DMS79 (cell line): ENCODE measurements around the gene SLC23A2.
"Not testable (repeated sequence)": the region's sequence is repeated elsewhere in the genome, so short reads cannot be mapped to it uniquely, and the experiment has no call there.

Experiments
- DNase-seq: peaks from one replicate; lab custom pipeline; 2025; lab: John Stamatoyannopoulos, UW

SLC23A2 gene

DNA sequence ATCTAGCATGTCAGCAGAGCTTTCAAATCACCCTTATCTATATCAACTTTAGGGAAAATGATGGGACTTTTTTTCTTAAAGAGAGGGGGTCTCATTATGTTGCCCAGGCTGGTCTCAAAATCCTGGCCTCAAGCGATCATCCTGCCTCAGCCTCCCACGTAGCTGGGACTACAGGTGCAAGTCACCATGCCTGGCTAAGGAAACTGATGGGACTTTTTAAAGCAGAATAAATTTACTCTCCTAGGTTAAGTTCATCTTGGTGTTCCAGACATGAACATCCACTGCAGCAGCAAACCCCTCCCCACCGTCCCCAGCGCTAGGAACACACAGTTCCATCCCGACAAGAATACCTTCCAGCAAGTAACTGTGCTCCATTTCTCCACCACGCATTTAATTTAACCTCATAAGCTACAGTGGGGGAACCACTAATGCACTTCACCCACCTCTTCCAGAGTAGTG, 64.9 kb downstream of the SLC23A2 start:
- DNase-seq, result no peak

DNA sequence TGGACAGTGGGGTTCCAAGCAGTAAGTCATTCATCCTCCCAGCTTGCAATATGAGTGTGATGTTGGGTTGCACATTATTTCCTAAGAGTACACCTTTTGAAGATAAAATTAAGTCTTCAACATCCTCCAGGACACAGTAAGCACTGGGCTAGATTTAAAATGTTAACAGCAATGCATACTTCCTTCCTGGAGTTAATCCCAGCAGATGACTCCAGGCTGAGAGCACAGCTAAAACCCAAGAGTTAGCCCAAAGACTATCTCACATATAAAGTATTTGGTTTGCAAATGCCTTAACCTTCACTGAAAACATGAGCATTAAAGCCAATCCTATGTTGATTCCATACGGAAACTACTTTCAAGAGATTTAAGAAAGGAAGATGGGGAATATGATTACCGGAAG, 69.2 kb downstream of the SLC23A2 start:
- DNase-seq, result no peak

GRCh38 chr20:4929686-4930397, 71.5 kb downstream of the SLC23A2 start:
- no peak for DNase-seq

- no peak for DNase-seq
Measured at GRCh38 chr20:4926531-4927156, 74.7 kb downstream of the SLC23A2 start.

DNA sequence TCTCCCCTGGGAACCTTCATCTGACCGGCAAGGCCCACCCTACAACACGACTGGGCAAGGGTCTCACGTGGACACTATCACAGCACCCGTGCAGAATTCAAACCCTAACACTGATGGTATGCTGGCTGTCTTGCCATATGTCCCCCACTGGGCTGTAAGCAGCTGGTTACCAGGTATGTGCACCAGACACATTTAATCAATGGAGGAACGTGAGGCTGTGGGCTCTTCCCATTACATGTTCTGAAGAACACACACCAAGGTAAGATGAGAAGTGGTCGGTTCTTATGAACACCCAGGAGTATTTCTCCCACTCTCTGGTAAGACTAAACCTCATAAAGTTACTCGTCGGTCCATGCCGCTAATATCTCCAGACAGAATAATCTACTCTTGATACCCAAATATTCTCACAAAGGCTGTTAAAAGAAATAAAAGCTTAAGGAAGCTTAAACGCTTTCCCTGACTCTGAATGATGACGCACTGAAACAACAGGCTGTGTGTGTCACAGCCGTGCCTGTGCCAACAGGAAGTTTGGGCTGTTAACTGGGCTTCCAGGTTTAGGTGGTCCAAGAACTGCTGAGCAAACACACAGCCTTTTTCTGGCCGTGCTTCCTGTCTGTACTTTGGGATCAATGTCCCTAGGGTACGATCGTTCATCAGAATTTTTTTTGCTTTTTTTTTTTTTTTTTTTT, 75.3 kb downstream of the SLC23A2 start:
- no peak for DNase-seq

GRCh38 chr20:4924446-4924845, 76.9 kb downstream of the SLC23A2 start:
- DNase-seq, result no peak

- DNase-seq, result no peak
Measured at GRCh38 chr20:4924032-4924431, 77.3 kb downstream of the SLC23A2 start.

- no peak for DNase-seq
Measured at GRCh38 chr20:4922186-4922585, 79.1 kb downstream of the SLC23A2 start.

- DNase-seq, result not testable (repeated sequence)
Measured at GRCh38 chr20:4921271-4921670, 80.0 kb downstream of the SLC23A2 start.

DNA sequence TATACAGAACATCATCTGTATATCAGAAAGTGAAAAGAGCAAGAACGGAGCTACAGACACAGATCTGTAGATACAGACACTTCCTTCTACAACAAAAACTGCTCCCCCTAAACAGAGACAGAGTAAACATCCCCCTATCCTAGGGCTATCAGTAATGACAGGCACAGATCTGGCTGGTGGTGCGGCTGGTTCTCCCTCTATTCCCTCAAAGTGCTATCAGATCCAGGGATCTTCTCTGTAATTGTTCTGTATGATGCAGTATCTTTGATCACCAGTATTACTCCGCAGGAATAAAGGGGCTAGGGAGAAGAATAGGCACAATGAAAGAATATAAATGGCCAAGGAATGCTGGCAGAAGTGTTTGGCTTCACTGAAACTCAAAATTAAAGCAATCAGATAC, 80.7 kb downstream of the SLC23A2 start:
- no peak for DNase-seq

GRCh38 chr20:4920131-4920530, 81.2 kb downstream of the SLC23A2 start:
- DNase-seq, result no peak

- DNase-seq, result peak; percentile 21
Measured at GRCh38 chr20:4919047-4919704, 82.1 kb downstream of the SLC23A2 start.

DNA sequence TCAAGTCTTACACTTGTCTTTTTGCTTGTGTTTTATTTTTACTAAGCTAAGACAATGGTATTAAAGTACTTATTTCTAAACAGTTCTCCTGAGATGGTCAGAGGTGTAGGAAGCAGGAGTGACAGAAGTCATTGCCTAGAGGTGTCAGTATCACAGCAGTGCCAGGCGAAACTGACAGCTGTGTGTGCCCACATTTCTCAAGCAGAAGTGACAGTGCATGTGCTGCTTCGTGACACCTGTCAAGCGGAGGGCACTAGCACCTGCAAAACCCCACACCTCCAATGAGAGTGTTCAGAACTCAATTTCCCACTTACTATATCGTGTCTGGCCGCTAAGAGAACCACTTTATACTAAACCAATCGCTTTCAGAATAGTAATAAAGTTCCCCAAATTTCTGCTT, 82.8 kb downstream of the SLC23A2 start:
- DNase-seq, result no peak

- no peak for DNase-seq
Measured at GRCh38 chr20:4916971-4917881, 84.1 kb downstream of the SLC23A2 start.

DNA sequence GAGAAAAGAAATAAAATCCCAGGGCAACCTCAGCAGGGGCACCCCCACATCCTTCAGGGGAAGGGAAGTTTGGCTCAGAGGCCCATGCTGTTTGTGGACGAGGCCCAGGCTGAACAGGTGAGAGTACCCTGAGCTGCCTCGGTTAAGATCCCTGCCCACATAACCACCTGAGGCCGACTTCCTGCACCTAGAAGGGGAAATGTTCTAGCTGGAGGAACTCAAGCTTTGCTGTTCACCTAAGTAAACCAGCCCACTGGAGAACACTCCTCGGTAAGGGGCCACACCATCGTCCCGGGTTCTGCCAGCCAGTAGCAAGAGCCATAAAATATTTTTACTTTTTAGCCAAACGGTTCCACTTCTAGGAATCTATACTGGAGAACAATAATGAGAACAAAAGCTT, 88.2 kb downstream of the SLC23A2 start:
- no peak for DNase-seq

GRCh38 chr20:4912380-4913142, 88.7 kb downstream of the SLC23A2 start:
- no peak for DNase-seq

DNA sequence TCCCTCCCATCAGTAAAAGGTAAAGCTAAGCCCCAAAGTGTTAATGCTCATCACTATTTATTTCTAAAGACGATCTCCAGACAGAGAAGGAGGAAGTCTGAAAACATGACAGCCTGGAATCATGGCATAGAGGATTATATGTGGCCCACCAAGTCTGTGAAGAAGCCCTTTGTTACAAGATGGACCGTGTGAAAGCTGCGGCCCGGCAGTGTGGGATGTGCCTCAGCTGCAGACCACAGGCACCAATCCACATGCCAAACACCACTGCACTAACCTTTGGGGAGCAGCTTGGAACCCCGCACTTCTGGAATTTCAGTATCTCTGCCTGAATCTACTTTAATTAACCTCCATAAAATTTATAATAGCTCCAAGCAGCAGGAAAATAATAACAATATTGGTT, 90.4 kb downstream of the SLC23A2 start:
- DNase-seq, result no peak

DNA sequence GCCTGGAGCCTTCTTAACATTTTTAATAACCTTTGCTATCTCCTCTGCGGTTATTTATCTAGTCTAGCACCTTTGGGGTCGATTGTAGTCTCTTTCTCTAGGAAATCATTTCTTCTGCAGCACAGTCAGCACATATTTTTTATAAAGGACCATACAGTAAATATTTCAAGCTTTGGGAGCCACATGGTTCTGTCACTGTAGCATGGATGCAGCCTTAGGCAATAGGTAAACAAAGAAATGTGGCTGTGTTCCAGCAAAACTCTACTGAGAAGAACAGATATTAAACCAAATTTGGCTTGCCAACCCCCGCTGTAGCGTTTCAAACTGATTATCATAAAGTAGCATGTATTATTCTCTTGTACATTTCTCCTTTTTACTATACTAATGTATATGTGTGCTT, 95.7 kb downstream of the SLC23A2 start:
- no peak for DNase-seq

DNA sequence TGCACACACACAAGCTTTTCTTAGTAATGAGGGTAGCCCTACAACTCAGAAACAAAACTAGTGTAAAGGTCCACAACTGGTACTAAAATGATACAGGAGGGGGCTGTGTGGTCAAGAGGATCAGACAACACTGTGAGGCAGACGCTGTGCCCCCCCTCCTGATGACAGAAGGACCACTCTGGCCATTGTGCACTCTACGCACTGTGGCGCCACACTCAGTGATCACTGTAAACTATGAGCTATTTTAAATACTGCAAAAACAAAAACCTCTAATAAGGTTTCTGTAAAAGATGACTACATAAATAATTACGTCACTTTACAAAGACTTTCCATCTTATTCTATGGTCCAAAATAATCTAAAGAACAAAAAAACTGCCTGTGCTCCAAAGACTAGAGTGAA, 96.1 kb downstream of the SLC23A2 start:
- no peak for DNase-seq

DNA sequence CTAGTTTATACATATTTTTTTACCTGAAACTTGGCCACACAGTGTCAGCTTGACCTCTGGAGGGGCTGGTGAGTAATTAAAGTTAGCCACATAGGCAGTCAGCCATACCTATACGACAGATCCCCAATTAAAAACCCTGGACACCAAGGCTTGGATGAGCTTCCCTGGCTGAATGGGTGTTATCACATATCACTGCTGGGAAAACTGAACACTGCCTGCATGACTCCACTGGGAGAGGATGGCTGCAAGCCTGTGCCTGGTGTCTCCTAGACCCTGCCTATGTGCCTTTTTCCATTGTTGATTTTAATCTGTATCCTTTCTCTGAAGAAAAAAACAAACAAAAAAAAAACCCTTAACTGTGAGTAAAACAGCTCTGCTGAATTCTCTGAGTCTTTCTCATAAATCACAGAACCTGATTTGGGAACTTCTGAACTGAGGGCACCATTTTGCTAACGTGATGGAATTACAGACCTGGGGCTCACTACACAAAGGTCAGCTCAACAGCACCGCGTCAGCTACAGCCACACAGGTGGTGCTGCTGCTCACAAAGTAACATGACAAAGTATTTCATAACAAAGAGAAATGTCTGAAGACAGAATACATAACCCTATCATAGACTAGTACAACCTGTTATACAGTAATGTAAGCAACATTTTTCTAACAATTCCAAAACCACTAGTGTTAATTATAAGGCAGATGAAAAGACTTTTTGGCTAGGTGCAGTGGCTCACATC, 97.0 kb downstream of the SLC23A2 start:
- DNase-seq, result no peak
